Right lobe of liver (tissue), 6 donors: ENCODE measurements around the gene SLC37A4. TPM values are rescaled to one million over a fixed set of nuclear protein-coding genes. Genes with fewer than 3 reads are reported as not detected.
"Not testable (repeated sequence)": the region's sequence is repeated elsewhere in the genome, so short reads cannot be mapped to it uniquely, and the experiment has no call there.

Experiments used
- ATAC-seq, 4 donors: fragments of 200-7000 bp; cut with Tn5 transposase; one replicate each; pipeline ENCODE4 v1.9.1; 2020; ENCODE audit warnings: mild to moderate bottlenecking in 4 of 4, moderate library complexity in 4 of 4
- DNase-seq, 3 donors: peaks; one replicate each; pipeline ENCODE4 v3.0.0-alpha.2; 2020
- H3K27ac ChIP-seq, 3 donors: fragments of 200-600 bp; one replicate each; pipeline ENCODE4 v1.8.0; 2022
- H3K27me3 ChIP-seq, 2 donors: fragments of 200-600 bp; one replicate each; pipeline ENCODE4 v1.8.0; 2022
- H3K36me3 ChIP-seq, 4 donors: fragments of 200-600 bp; sonication (generic) in 1 of 4; one replicate each; pipeline versions ENCODE4 v1.5.1 to v1.8.0; 2017 to 2022; ENCODE audit warnings: control low read depth in 1 of 4
- H3K4me1 ChIP-seq, 4 donors: fragments of 200-600 bp; sonication (generic) in 1 of 4; one replicate each; pipeline versions ENCODE4 v1.5.1 to v1.8.0; 2017 to 2022; ENCODE audit warnings: control low read depth in 1 of 4
- H3K4me3 ChIP-seq, 3 donors: fragments of 200-600 bp; one replicate each; pipeline ENCODE4 v1.8.0; 2022
- H3K9me3 ChIP-seq, 4 donors: fragments of 200-600 bp; sonication (generic) in 1 of 4; one replicate each; pipeline versions ENCODE4 v1.5.1 to v1.8.0; 2017 to 2022; ENCODE audit warnings: control low read depth in 1 of 4
- POLR2A ChIP-seq: fragments of 450-650 bp; IDR thresholded peaks from one replicate; pipeline ENCODE4 v1.6.1; 2017; ENCODE audit warnings: antibody characterized with exemption, mild to moderate bottlenecking
- WGBS: methylation state at CpG from one replicate; pipeline ENCODE4 v1.1.6; 2018; ENCODE audit warnings: low coverage, low lambda C conversion rate; ENCODE audit not compliant: insufficient coverage; ENCODE audit errors: missing lambda C conversion rate; 5-methylcytosine and 5-hydroxymethylcytosine counted together
- intact Hi-C, 2 donors: fragments of 100-400 bp; cut with DNase I; formaldehyde crosslinking; loops; one replicate each; pipeline versions ENCODE4 v1.11.2 to v1.14.1; 2022
- total RNA-seq, 6 experiments: library from RNA; depleted of rRNA in 2 of 6; stranded (reverse); fragments of >200 nt in 2 of 6; fragmentation: NEBNext Ultra II Directional in 3 of 6; extraction: Animal tissue kit (Norgen Biotek cat#: 25700) in 3 of 6; gene quantifications; one replicate each; pipeline versions ENCODE4 v1.1.0 to v1.2.4, GENCODE V29; 2016 to 2023
- TF ChIP-seq, protein P1 (sequence below), 4 donors: fragments of 200-600 bp in 3 of 4; fragments of 450-650 bp in 1 of 4; IDR thresholded peaks; one replicate each; pipeline versions ENCODE4 v1.5.1 to v1.8.0; 2016 to 2022; ENCODE audit warnings: antibody characterized with exemption in 4 of 4, mild to moderate bottlenecking in 2 of 4
- donor health status: DM: no; HTN: yes; CAD: no.
- donor health status: DM: no; HTN: no; CAD: no.
- donor health status: DM: no; HTN: no; CAD: no.
- donor health status: DM: no; HTN: yes; CAD: no.
- donor health status: DM: no; HTN: yes; CAD: no.

The SLC37A4 gene
- total RNA-seq, 6 experiments from 2014 or later, result 78.5 to 177 (median 147) TPM

DNA sequence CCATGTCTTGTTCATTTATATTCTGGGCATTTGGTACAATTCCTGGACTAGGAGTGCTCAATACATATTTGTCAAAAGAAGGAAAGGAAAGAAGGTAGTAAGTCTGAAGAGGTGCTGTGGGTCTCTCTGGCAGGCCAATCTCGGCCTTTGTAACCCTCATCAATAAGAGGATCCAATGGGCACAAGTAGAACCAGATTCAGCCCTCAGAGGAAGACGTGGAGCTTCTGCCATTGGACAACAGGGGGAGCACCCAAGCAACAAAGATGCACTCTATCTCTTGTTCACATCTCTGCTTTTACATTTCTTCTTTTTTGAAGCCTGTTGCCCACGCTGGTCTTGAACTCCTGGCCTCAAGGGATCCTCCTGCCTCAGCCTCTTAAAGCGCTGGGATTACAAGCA, 34.7 kb upstream of the SLC37A4 start:
- intact Hi-C loops, result no loop called here
- no peak overlapping the region for H3K4me3 ChIP-seq

GRCh38 chr11:119062779-119063178, 32.1 kb upstream of the SLC37A4 start:
- Histone ChIP-seq H3K27me3 (no peaks in the 10 kb centered on the region), H3K36me3 (no peaks in the 10 kb centered on the region), H3K9me3 (no peaks in the 10 kb centered on the region), H3K27ac (no peak overlapping the region), H3K4me1 (peaks cover 0 to 24% (median 3%) of the 10 kb centered on the region in 4 donors), H3K4me3 (no peak overlapping the region)
- intact Hi-C loops, result no loop called here
- TF ChIP-seq, protein P1, sequence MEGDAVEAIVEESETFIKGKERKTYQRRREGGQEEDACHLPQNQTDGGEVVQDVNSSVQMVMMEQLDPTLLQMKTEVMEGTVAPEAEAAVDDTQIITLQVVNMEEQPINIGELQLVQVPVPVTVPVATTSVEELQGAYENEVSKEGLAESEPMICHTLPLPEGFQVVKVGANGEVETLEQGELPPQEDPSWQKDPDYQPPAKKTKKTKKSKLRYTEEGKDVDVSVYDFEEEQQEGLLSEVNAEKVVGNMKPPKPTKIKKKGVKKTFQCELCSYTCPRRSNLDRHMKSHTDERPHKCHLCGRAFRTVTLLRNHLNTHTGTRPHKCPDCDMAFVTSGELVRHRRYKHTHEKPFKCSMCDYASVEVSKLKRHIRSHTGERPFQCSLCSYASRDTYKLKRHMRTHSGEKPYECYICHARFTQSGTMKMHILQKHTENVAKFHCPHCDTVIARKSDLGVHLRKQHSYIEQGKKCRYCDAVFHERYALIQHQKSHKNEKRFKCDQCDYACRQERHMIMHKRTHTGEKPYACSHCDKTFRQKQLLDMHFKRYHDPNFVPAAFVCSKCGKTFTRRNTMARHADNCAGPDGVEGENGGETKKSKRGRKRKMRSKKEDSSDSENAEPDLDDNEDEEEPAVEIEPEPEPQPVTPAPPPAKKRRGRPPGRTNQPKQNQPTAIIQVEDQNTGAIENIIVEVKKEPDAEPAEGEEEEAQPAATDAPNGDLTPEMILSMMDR (IDR thresholded peaks at IDR 0.05), result no peak
- TF ChIP-seq POLR2A, result no peak
- 44% methylated on average over 4 of the region's 5 CpGs for WGBS
- ATAC-seq (no peak), DNase-seq (peak in 1 of 3 donors; percentile 49)

More for the DNA sequence above, 34.7 kb upstream of the SLC37A4 start:
- Histone ChIP-seq H3K36me3 (peaks cover 0 to 5% (median 0%) of the 10 kb centered on the region in 4 donors), H3K27me3 (no peaks in the 10 kb centered on the region), H3K4me1 (peaks cover 0 to 22% (median 0%) of the 10 kb centered on the region in 4 donors), H3K9me3 (no peaks in the 10 kb centered on the region), H3K27ac (no peak overlapping the region)
- WGBS, result 66% methylated on average over 4 of the region's 4 CpGs
- TF ChIP-seq POLR2A, result no peak
- TF ChIP-seq, protein P1 (IDR thresholded peaks at IDR 0.05), result peak in 3 of 4 donors; percentile 27 to 40 (median 32)
- DNase-seq (no peak), ATAC-seq (no peak)

GRCh38 chr11:119061256-119061655, 30.6 kb upstream of the SLC37A4 start:
- Histone ChIP-seq H3K27me3 (no peaks in the 10 kb centered on the region), H3K27ac (no peak overlapping the region), H3K4me3 (no peak overlapping the region), H3K9me3 (no peaks in the 10 kb centered on the region), H3K36me3 (no peaks in the 10 kb centered on the region), H3K4me1 (peaks cover 0 to 18% (median 3%) of the 10 kb centered on the region in 4 donors)
- intact Hi-C loops, result no loop called here
- no peak for TF ChIP-seq POLR2A
- TF ChIP-seq, protein P1 (IDR thresholded peaks at IDR 0.05), result no peak
- DNase-seq, result no peak
- no peak for ATAC-seq
- 93% methylated on average over 3 of the region's 3 CpGs for WGBS

DNA sequence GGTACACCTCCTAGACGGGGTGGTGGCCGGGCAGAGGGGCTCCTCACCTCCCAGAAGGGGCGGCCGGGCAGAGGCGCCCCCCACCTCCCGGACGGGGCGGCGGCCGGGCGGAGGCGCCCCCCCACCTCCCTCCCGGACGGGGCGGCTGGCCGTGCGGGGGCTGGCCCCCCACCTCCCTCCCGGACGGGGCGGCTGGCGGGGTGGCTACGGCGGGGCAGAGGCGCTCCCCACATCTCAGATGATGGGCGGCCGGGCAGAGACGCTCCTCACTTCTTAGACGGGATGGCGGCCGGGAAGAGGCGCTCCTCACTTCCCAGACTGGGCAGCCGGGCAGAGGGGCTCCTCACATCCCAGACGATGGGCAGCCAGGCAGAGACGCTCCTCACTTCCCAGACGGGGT, 28.5 kb upstream of the SLC37A4 start:
- intact Hi-C loops, H3K4me3 ChIP-seq, ATAC-seq, H3K9me3 ChIP-seq, DNase-seq, H3K27me3 ChIP-seq, H3K27ac ChIP-seq: not testable (repeated sequence)
- H3K4me1 ChIP-seq, result peaks cover 0 to 28% (median 3%) of the 10 kb centered on the region in 4 donors
- 76% methylated on average over 5 of the region's 35 CpGs for WGBS
- peaks cover 3 to 10% (median 8%) of the 10 kb centered on the region in 4 donors for H3K36me3 ChIP-seq

DNA sequence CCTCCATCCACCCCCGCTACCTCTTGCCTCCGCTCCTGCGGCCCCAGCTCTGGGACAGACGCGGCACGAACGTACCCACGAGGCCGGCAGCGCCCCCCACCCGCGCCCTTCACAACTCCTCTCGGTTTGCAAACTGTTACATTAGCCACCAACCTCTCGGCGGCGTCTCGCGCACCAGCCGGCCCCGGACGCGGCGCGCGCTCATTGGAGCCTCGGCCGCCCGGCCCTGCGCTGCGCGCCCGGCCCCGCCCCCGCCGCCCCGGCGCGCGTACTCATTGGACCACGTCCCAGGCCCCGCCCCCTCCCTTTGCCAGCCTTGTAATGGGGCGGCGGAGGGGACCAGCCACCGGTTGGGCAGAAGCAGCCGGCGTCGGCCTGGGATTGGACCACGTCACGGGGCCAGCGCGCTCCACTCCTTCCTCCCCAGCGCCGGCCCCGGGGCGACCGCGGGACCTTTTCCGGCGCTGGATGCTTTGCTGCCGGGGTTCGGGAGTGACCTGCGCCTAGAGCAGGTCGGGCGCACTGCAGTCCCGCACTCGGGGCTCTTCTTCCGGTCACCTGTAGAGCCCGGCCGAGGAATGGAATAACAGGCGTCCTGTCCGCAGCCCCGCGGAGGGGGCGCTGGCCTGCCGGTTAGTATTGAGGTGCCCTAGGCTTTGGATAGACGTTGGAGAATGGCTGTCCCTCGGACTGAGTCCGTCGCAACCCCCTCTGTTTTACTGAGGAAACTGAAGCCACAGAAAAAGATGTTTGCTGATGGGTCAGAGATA, 26.5 kb upstream of the SLC37A4 start, which contains the start of gene HYOU1:
Gene HYOU1 (minus strand): TSS at position 206 of the 770 bp plus-strand sequence. CDS start 1,045 bp downstream, outside the sequence.
- WGBS, result 0% methylated on average over 10 of the region's 79 CpGs

More for the DNA sequence above, 26.5 kb upstream of the SLC37A4 start, which contains the start of gene HYOU1:
- Histone ChIP-seq H3K4me1 (peaks cover 0 to 19% (median 3%) of the 10 kb centered on the region in 4 donors), H3K27ac (peak within 1 kb of the TSS; percentile 58 to 83 (median 79)), H3K9me3 (no peaks in the 10 kb centered on the region), H3K36me3 (peaks cover 10 to 30% (median 19%) of the 10 kb centered on the region in 4 donors), H3K4me3 (peak within 1 kb of the TSS; percentile 95 to 99 (median 98)), H3K27me3 (no peaks in the 10 kb centered on the region)
- ATAC-seq, result peak; percentile 96 to 98 (median 96)
- intact Hi-C loops, result no loop called here
- TF ChIP-seq, protein P1 (IDR thresholded peaks at IDR 0.05), result peak in 3 of 4 donors; percentile 16 to 24 (median 24)
- TF ChIP-seq POLR2A, result peak; percentile 92
- DNase-seq, result peak; percentile 99
